GM19468 (cell line): ENCODE data around the gene LCN12.

ENCODE experiments used
- ATAC-seq: cut with Tn5 transposase; IDR thresholded peaks from one replicate; pipeline ENCODE4 v1.9.1; 2021; ENCODE audit warnings: mild to moderate bottlenecking, moderate library complexity, moderate number of reproducible peaks; ENCODE audit not compliant: unreplicated experiment; ENCODE audit errors: extremely low read depth

The LCN12 gene

GRCh38 chr9:136951541-136952320, at the start of gene LCN12:
Gene LCN12, plus strand, starts transcription at chr9:136952273. Its CDS starts 55 bp downstream, at chr9:136952328.
- no peak for ATAC-seq

- no peak for ATAC-seq
These were observed 49.0 kb upstream of the LCN12 start for GRCh38 chr9:136903041-136903554.

- no peak for ATAC-seq
These were observed 45.8 kb upstream of the LCN12 start for GRCh38 chr9:136906266-136906665.

DNA sequence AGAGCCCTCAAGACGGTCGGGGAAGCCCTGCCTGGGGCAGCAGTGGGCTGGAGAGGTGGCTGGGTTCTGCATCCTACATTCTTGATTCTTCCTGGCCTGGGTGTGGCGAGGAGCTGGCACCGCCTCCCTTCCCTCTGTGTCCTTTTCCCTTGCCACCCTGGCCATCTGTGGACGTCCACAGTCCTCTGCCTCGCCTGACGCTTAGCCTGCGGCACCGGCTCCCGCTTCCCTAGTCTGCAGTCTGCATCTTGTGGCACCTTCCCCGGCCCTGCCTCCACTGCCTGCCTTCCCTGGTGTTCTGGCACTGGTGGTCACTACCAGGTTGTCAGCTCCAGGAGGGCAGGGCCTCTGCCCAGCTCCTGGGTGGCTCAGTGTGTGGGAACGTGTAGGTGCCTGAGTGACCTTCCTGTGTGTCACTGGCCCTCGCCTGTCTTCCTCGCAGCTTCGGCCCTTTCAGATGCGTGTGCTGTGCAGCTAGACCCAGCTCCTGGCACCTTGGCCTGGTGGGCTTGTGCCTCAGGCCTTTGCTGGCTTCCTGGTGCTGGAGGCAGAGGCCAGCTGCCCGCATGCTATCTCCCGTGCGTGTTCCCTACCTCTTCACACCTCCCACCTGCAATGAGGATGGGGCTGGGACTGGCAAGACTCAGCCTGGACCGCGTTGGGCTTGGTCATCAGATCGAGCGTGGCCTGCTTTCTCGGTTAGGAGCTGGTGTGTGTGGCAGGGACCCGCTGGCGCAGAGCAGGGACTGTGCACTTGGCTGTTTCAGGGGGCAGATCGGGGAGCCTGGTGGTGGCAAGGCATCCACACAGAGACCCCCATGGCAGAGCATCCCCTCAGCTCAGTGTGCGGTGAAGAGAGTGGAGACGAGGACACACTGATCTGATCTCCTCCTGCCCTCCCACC, 44.8 kb upstream of the LCN12 start:
- ATAC-seq, result no peak

DNA sequence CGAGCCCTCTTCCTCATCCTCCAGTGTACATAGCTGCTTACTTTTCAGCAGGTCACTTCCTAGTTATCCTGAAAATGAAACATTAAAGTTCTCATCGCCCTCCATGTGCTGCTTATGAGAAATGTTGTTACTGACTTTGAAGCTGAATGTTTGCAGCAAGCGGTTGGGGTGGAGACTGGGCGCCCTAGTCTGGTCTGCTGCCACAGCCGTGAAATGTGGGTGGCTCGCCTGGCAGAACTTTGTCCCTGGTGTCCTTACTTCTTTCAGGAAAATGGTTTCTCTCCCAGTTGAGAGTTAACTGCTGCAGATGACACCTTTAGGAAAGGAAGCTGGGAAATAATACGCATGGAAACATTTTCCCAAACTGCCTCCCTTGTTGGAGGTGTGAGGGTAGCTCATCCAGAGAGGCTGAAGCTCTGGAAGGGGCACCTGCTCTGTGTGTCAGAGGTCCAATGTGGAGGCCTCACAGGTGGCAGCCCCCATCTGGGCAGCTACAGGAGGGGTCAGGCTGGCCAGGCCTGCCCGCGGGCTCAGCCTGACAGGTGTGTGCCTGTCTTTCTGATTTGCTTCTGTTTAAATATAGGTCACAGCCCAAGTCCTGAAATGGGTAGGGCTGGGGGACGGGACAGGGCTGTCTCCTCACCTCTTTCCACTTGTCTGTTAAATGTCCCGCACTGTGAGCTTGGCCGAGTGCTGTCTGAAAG, 41.7 kb upstream of the LCN12 start:
- ATAC-seq, result no peak

DNA sequence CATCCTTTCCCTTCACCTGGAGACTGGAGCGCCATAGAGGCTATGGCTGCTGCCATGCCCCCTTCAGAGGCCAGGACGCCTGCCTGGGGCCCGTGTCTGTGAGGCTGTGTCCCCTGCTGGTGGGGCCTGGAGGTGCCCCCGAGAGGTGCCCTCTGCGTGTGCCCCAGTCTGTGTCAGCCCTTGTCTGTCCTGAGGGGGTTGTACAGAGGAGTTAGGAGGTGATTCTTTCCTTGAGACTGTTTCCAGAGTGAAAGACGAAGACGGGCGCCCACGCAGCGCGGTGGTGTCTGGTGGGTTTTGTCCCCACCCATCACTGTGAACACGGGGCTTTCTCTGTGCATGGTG, 41.2 kb upstream of the LCN12 start:
- ATAC-seq, result no peak

DNA sequence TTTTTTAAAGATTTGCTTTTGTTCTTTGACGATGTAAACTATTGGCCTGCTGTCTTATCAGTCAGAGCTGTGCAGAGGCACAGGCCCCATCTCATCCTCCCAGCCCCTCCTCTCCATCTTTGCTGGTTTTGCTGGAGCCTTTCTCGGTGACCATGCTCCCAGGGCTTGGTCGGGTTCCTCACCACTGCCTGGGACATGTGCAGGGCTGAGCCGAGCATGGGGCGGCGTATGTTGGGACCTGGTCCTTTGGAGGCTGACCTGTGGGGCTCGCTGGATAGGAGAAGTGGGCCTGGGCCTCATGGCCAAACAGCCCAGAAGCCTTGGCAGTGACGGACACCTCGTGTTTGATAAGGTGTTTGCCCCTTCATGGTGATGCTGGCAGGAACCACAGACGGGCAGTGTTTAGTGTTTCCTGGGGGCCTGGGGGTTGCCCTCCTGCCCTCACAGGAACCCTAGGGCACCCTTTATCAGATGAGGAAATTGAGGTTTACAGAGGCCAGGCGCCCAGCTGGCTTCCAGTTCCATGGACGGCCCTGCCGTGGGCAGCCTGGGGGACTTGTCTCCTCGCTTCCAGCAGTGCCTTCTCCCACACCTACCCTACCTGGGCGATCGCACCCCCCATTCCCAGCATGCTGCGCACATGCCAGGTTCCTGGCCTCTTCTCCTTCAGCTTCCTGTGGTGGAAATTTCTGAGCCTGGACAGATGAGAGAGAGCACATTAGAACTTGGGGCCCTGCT, 38.2 kb upstream of the LCN12 start:
- no peak for ATAC-seq

GRCh38 chr9:136915632-136916329, 36.3 kb upstream of the LCN12 start:
- no peak for ATAC-seq

DNA sequence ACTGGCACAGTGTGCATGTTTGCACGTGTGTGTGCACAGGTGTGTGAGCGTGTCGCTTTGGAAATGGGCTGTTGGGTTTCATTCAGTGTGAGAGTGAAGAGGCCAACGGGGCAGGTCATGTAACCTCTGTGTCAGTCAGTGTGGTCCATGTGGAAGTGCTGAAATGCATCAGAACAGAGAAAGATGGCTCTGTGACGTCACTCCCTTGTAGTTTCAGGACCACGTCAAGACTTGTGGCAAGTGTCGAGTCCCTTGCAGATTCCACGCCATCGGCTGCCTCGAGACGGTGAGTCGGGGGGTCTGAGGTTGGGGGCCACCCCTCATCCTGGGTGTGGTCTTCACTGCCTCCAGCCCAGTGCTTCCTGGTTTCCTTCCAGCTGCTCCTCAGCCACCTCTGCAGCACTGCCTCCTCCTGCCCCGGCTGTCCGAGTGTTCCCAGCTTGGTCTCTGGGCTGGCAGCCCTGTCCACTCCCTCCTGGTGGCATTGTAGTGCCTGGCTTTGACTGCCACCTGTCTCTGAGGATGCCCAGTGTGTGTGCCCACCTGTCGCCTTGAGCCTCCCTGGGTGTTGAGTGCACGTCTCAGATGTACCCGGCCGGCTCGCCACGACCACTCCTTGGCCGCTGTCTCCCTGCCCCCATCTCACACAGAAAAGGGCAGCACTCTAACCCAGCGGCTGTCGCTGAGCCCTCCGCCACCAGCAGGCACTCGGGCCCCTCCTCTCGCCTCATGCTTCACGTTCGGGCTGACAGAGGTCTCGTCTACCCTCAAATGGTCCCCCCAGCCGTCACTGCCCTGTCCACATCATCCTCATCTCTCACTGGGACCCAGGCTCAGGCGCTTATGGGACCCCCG, 35.5 kb upstream of the LCN12 start:
- ATAC-seq, result no peak

DNA sequence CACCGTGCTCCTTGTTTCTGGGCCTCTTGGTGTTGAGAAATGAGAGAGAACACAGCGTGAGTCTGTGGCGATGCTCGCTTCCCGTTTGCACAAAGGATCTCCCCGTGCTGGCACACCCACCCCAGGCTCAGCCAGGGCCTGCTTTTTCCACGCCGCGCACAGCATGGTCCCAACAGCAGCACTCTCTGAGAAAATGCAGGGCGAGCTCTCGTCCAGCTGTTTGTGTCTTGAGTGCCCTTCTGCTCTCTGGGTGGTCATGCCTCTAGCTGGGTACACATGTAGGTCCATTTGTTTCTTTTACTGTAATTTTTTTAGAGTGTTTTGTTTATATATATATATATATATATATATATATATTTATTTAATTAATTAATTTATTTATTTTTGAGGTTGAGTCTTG, 34.2 kb upstream of the LCN12 start:
- no peak for ATAC-seq

- no peak for ATAC-seq
These were observed 32.0 kb upstream of the LCN12 start for GRCh38 chr9:136920069-136920468.

- no peak for ATAC-seq
These were observed 31.3 kb upstream of the LCN12 start for GRCh38 chr9:136920734-136921231.

- ATAC-seq, result no peak
These were observed 30.8 kb upstream of the LCN12 start for GRCh38 chr9:136921307-136921706.

DNA sequence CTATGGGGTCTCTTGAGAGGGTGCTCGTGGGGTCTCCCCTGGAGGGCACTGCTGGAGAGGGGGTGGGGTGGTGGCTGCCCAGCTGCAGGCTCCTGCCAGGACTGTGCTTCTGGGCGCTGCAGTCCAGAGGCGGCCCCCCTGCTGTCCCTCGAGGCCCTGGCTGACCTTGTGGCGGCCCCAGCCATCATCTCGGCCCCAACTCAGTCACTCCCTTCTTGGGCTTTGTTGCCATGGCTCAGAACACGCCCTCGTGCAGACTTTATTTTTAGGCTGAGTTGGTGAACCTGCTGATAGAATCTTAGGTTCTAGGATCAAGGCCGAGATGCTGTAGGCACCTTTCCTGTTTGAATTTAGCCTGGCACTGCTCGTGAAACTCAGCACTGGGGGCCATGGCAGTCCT, 30.4 kb upstream of the LCN12 start:
- ATAC-seq, result no peak

- ATAC-seq, result no peak
These were observed 29.5 kb upstream of the LCN12 start for GRCh38 chr9:136922540-136922939.

DNA sequence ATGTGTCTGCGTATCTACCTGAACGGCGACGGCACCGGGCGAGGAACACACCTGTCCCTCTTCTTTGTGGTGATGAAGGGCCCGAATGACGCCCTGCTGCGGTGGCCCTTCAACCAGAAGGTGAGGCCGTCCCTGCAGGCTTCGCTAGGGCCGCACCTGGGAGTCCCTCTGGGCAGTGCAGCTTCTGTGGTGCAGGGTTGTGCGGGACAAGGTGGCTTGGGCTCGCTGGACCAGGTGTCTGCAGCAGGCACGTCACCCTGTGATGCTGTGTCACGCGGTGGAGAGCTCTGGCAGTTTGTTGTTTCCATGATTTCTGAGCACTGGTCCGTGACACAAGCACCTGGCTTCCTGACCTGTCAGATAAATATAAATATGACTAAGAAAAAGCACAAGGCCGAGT, 28.2 kb upstream of the LCN12 start:
- no peak for ATAC-seq

GRCh38 chr9:136925414-136926153, 26.5 kb upstream of the LCN12 start:
- no peak for ATAC-seq
